IPS-15b (cell line): ENCODE measurements around the gene CBLB.

ENCODE experiments used
- H3K27me3 ChIP-seq: one replicate; pipeline ENCODE4 v1.6.1; 2013; ENCODE audit warnings: low read length; ENCODE audit not compliant: control insufficient read depth, insufficient read depth
- H3K36me3 ChIP-seq: one replicate; pipeline ENCODE4 v1.6.1; 2013; ENCODE audit warnings: low read length; ENCODE audit not compliant: control insufficient read depth, insufficient read depth
- H3K4me1 ChIP-seq: one replicate; pipeline ENCODE4 v1.6.1; 2013; ENCODE audit warnings: mild to moderate bottlenecking, low read length; ENCODE audit not compliant: control insufficient read depth, insufficient read depth
- H3K4me3 ChIP-seq: one replicate; pipeline ENCODE4 v1.5.1; 2013; ENCODE audit warnings: low read depth, low read length
- H3K9ac ChIP-seq: one replicate; pipeline ENCODE4 v1.6.1; 2013; ENCODE audit warnings: low read depth, mild to moderate bottlenecking, low read length
- H3K9me3 ChIP-seq: one replicate; pipeline ENCODE4 v1.6.1; 2013; ENCODE audit warnings: mild to moderate bottlenecking, low read length; ENCODE audit not compliant: control insufficient read depth, insufficient read depth

The CBLB gene

GRCh38 chr3:105856605-105857004 is 12.2 kb downstream of the CBLB start:
- Histone ChIP-seq H3K4me3 (no peak overlapping the region), H3K9me3 (no peaks in the 10 kb centered on the region), H3K4me1 (no peaks in the 10 kb centered on the region), H3K9ac (no peak overlapping the region), H3K36me3 (no peaks in the 10 kb centered on the region), H3K27me3 (no peaks in the 10 kb centered on the region)

GRCh38 chr3:105853801-105854432 is 14.9 kb downstream of the CBLB start:
- H3K4me1 ChIP-seq = no peaks in the 10 kb centered on the region
- H3K36me3 ChIP-seq = no peaks in the 10 kb centered on the region
- no peak overlapping the region for H3K4me3 ChIP-seq
- H3K27me3 ChIP-seq = no peaks in the 10 kb centered on the region
- no peaks in the 10 kb centered on the region for H3K9me3 ChIP-seq
- no peak overlapping the region for H3K9ac ChIP-seq

- Histone ChIP-seq H3K36me3 (no peaks in the 10 kb centered on the region), H3K9ac (no peak overlapping the region), H3K9me3 (no peaks in the 10 kb centered on the region), H3K4me1 (no peaks in the 10 kb centered on the region), H3K4me3 (no peak overlapping the region), H3K27me3 (no peaks in the 10 kb centered on the region)
Measured at GRCh38 chr3:105851582-105851981, 17.2 kb downstream of the CBLB start.

GRCh38 chr3:105851176-105851575 is 17.6 kb downstream of the CBLB start:
- Histone ChIP-seq H3K27me3 (no peaks in the 10 kb centered on the region), H3K36me3 (no peaks in the 10 kb centered on the region), H3K4me3 (no peak overlapping the region), H3K9me3 (no peaks in the 10 kb centered on the region), H3K9ac (no peak overlapping the region), H3K4me1 (no peaks in the 10 kb centered on the region)

- H3K4me3 ChIP-seq = no peak overlapping the region
- no peaks in the 10 kb centered on the region for H3K27me3 ChIP-seq
- H3K9ac ChIP-seq = no peak overlapping the region
- no peaks in the 10 kb centered on the region for H3K36me3 ChIP-seq
- no peaks in the 10 kb centered on the region for H3K4me1 ChIP-seq
- no peaks in the 10 kb centered on the region for H3K9me3 ChIP-seq
Measured at GRCh38 chr3:105850593-105850992, 18.2 kb downstream of the CBLB start.

- Histone ChIP-seq H3K9me3 (no peaks in the 10 kb centered on the region), H3K4me3 (no peak overlapping the region), H3K4me1 (peaks cover 4% of the 10 kb centered on the region), H3K9ac (no peak overlapping the region), H3K36me3 (no peaks in the 10 kb centered on the region), H3K27me3 (no peaks in the 10 kb centered on the region)
Measured at GRCh38 chr3:105848821-105849220, 20.0 kb downstream of the CBLB start.

- H3K36me3 ChIP-seq = no peaks in the 10 kb centered on the region
- H3K27me3 ChIP-seq = no peaks in the 10 kb centered on the region
- H3K4me1 ChIP-seq = peaks cover 4% of the 10 kb centered on the region
- no peak overlapping the region for H3K4me3 ChIP-seq
- H3K9ac ChIP-seq = no peak overlapping the region
- H3K9me3 ChIP-seq = no peaks in the 10 kb centered on the region
Measured at GRCh38 chr3:105847865-105848264, 20.9 kb downstream of the CBLB start.

GRCh38 chr3:105847452-105847851 is 21.4 kb downstream of the CBLB start:
- no peaks in the 10 kb centered on the region for H3K36me3 ChIP-seq
- no peak overlapping the region for H3K4me3 ChIP-seq
- peaks cover 4% of the 10 kb centered on the region for H3K4me1 ChIP-seq
- H3K9ac ChIP-seq = no peak overlapping the region
- no peaks in the 10 kb centered on the region for H3K27me3 ChIP-seq
- H3K9me3 ChIP-seq = no peaks in the 10 kb centered on the region

GRCh38 chr3:105846809-105847208 is 22.0 kb downstream of the CBLB start:
- Histone ChIP-seq H3K9me3 (no peaks in the 10 kb centered on the region), H3K4me1 (peaks cover 4% of the 10 kb centered on the region), H3K36me3 (no peaks in the 10 kb centered on the region), H3K9ac (no peak overlapping the region), H3K4me3 (no peak overlapping the region), H3K27me3 (no peaks in the 10 kb centered on the region)

GRCh38 chr3:105845488-105845887 is 23.3 kb downstream of the CBLB start:
- Histone ChIP-seq H3K4me3 (no peak overlapping the region), H3K27me3 (no peaks in the 10 kb centered on the region), H3K9ac (no peak overlapping the region), H3K4me1 (peaks cover 4% of the 10 kb centered on the region), H3K9me3 (no peaks in the 10 kb centered on the region), H3K36me3 (no peaks in the 10 kb centered on the region)

- H3K9me3 ChIP-seq = no peaks in the 10 kb centered on the region
- H3K27me3 ChIP-seq = no peaks in the 10 kb centered on the region
- H3K4me1 ChIP-seq = peaks cover 4% of the 10 kb centered on the region
- H3K9ac ChIP-seq = no peak overlapping the region
- no peak overlapping the region for H3K4me3 ChIP-seq
- no peaks in the 10 kb centered on the region for H3K36me3 ChIP-seq
Measured at GRCh38 chr3:105844704-105845103, 24.1 kb downstream of the CBLB start.

- no peaks in the 10 kb centered on the region for H3K27me3 ChIP-seq
- peaks cover 4% of the 10 kb centered on the region for H3K4me1 ChIP-seq
- H3K4me3 ChIP-seq = no peak overlapping the region
- H3K9me3 ChIP-seq = no peaks in the 10 kb centered on the region
- H3K36me3 ChIP-seq = no peaks in the 10 kb centered on the region
- no peak overlapping the region for H3K9ac ChIP-seq
Measured at GRCh38 chr3:105843994-105844393, 24.8 kb downstream of the CBLB start.
